SK-N-MC (cell line): ENCODE results near the gene RIC8B.

Experiments
- EZH2 ChIP-seq: fragments of 200-600 bp; sonication (generic); IDR thresholded peaks from one replicate; pipeline ENCODE4 v1.6.1; 2017; ENCODE audit warnings: antibody characterized with exemption
- FOXP2 ChIP-seq: optimal IDR thresholded peaks from 2 replicates; pipeline ENCODE3; 2011; ENCODE audit warnings: mild to moderate bottlenecking, moderate library complexity; ENCODE audit not compliant: insufficient read depth; ENCODE audit errors: extremely low read length, control extremely low read depth
- POLR2AphosphoS5 ChIP-seq: IDR thresholded peaks from 2 replicates; pipeline ENCODE4 v1.6.1; 2012; ENCODE audit warnings: mild to moderate bottlenecking, low read depth, low read length, borderline replicate concordance

- TF ChIP-seq EZH2 (no peak), POLR2AphosphoS5 (no peak), FOXP2 (no peak)
Observed at GRCh38 chr12:106724934-106725333, 49.5 kb upstream of the RIC8B start.
